BLaER1 (cell line): ENCODE results near the gene TYMP.
"Not testable (repeated sequence)": the region's sequence is repeated elsewhere in the genome, so short reads cannot be mapped to it uniquely, and the experiment has no call there.

Experiments
- H3K27ac ChIP-seq: shearing (Covaris generic); formaldehyde crosslinking; 2 replicates; pipeline ENCODE4 v1.8.1; 2022
- H3K27me3 ChIP-seq: shearing (Covaris generic); formaldehyde crosslinking; 2 replicates; pipeline ENCODE4 v1.8.1; 2022
- H3K36me3 ChIP-seq: shearing (Covaris generic); formaldehyde crosslinking; 2 replicates; pipeline ENCODE4 v1.8.1; 2022
- H3K4me1 ChIP-seq: shearing (Covaris generic); formaldehyde crosslinking; 2 replicates; pipeline ENCODE4 v1.8.1; 2022
- H3K4me2 ChIP-seq: shearing (Covaris generic); formaldehyde crosslinking; 2 replicates; pipeline ENCODE4 v1.8.1; 2022
- H3K4me3 ChIP-seq: shearing (Covaris generic); formaldehyde crosslinking; 2 replicates; pipeline ENCODE4 v1.8.1; 2022
- H3K9ac ChIP-seq: shearing (Covaris generic); formaldehyde crosslinking; 2 replicates; pipeline ENCODE4 v1.8.1; 2022
- H3K9me3 ChIP-seq: shearing (Covaris generic); formaldehyde crosslinking; 2 replicates; pipeline ENCODE4 v1.8.1; 2022
- H4K20me1 ChIP-seq: shearing (Covaris generic); formaldehyde crosslinking; 2 replicates; pipeline ENCODE4 v1.8.1; 2022
- Cebpa-rat ChIP-seq: shearing (Covaris generic); IDR thresholded peaks from 2 replicates; pipeline ENCODE4 v1.8.1; 2022

The TYMP gene

DNA sequence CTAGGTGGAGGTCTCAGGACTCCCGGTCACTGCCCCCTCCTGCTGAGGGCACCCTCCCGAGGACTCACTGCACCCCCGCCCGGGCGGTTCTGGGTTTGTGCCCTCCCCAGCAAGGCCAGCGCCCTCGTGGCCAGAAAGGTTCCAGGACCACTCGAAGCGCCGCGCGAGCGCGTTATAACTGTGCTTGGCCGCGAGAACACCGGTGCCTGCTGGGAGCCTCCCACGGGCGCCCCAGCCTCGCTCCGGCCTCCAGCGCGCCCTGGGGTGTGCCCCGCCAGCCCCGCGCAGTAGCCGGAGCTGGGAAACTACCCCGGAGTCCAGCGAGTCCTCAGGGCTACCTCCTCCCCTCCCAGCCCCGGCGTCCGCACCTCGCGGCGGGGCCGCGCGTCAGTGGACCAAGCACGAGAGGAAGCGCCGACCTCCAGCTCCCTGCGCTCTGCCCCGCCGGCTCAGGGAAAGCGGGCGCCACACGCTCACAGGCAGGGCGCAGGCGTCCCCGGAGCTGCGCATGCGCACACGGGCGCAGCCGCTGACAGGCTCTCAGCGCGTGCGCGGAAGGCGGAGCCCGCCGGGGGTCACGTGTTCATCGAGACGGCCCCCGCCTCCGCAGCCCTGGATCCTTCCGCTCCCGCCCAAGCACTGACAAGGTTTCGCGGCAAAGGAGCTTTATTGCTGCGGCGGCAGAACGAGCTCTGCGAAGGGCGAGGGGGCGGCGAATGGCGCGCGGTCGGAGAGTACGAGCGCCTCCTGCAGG is 4.5 kb downstream of the TYMP start, which contains the start of gene SCO2:
Gene SCO2 (minus strand): TSS at position 495 of the 754 bp plus-strand sequence. CDS start 1,187 bp downstream, outside the sequence.
- H3K4me1 ChIP-seq: peaks cover 44% of the 10 kb centered on the region
- TF ChIP-seq Cebpa-rat: no peak
- H4K20me1 ChIP-seq: peaks cover 42% of the 10 kb centered on the region
- peak within 1 kb of the TSS; percentile 94 for H3K27ac ChIP-seq
- H3K4me2 ChIP-seq: peak within 1 kb of the TSS; percentile 94
- peak within 1 kb of the TSS; percentile 80 for H3K4me3 ChIP-seq
- H3K36me3 ChIP-seq: peaks cover 39% of the 10 kb centered on the region
- H3K9ac ChIP-seq: peak within 1 kb of the TSS; percentile 88
- peaks cover 11% of the 10 kb centered on the region for H3K9me3 ChIP-seq
- peaks cover 25% of the 10 kb centered on the region for H3K27me3 ChIP-seq

DNA sequence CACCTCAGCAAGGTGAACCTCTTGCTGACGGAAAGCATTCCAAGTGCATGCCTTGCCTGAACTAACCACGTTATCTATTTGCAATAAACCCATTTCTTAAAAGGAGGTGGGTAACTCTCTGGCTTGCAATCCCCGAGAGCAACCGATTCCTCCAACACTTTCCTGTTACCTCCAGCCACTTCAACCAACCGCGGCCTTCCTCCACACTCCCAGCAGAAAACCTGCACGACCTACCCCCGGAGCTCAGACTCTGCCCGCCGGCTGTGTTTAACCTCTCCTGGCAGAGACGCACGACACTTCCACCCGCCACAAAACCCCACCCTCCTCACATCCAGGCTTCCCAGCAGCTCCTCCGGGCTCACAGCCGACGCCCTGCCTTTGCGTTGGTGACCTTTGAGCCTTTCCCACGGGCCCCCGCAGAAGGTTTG is 5.1 kb downstream of the TYMP start:
- H3K36me3 ChIP-seq: peaks cover 45% of the 10 kb centered on the region
- peak overlapping the region; percentile 94 for H3K27ac ChIP-seq
- H3K9ac ChIP-seq: peak overlapping the region; percentile 88
- H4K20me1 ChIP-seq: peaks cover 36% of the 10 kb centered on the region
- peak overlapping the region; percentile 94 for H3K4me2 ChIP-seq
- H3K4me3 ChIP-seq: peak overlapping the region; percentile 80
- peaks cover 19% of the 10 kb centered on the region for H3K27me3 ChIP-seq
- TF ChIP-seq Cebpa-rat: no peak
- H3K4me1 ChIP-seq: peaks cover 38% of the 10 kb centered on the region
- peaks cover 5% of the 10 kb centered on the region for H3K9me3 ChIP-seq

DNA sequence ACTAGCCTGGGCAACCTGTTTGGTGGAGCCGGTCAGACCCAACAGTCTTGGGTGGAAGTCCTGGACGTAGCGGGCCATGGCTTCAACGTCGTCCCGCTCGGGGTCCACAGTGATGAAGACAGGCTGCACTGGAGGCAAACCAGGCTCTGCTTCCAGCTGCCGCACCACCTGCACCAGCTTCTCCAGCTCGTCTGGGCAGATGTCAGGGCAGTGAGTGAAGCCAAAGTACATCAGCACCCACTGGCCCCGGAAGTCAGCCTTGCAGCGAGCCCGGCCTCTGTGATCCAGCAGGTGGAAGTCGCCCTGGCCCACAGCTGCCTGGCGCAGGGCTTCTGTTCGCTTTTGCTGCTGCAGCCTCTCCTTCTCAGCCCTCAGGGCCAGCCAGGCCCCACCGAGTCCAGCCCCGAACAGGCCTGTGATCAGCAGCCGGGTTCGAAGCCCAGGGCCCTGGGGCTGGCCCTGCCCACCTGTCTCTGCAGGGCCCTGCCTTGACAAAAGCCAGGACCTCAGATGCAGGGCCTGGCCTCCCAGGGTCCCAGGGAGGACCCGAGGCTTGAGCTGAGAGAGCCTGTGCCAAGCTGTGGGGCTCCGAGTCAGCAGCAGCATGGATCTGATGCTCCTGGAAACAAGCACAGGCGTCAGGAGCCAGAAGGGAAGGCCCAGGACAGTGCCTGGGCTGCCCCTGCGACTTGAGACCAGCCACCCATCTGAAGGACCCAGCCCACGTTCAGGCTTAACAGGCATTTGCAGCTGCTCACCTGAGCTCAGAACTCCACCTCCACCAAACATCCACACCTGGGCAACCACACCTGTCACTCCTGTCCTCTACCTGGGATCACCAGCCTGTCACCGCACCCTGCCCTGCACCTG is 5.8 kb downstream of the TYMP start:
- TF ChIP-seq Cebpa-rat: no peak
- H3K27ac ChIP-seq: no peak overlapping the region
- H4K20me1 ChIP-seq: peaks cover 35% of the 10 kb centered on the region
- H3K4me3 ChIP-seq: peak overlapping the region; percentile 80
- H3K9me3 ChIP-seq: no peaks in the 10 kb centered on the region
- peak overlapping the region; percentile 88 for H3K9ac ChIP-seq
- peaks cover 13% of the 10 kb centered on the region for H3K27me3 ChIP-seq
- H3K36me3 ChIP-seq: peaks cover 52% of the 10 kb centered on the region
- H3K4me2 ChIP-seq: peak overlapping the region; percentile 94
- peaks cover 36% of the 10 kb centered on the region for H3K4me1 ChIP-seq

DNA sequence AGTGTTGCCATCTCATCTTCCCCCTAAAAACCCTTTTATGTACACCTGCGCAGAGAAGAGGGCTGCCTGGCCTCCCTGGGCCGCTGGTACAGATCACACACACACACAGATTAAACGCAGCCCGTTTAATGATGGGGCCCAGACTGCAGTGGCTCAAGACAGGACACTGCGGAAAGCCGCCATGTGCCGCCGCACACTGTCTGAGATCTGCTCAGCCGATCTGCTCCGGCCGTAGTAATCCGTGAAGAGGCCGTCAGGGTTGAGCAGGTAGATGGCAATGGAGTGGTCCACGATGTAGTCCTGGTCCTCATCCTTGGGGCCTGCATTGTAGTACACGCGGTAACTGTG is 6.4 kb downstream of the TYMP start:
- Histone ChIP-seq H3K4me1 (peaks cover 30% of the 10 kb centered on the region), H3K4me3 (no peak overlapping the region), H4K20me1 (peaks cover 33% of the 10 kb centered on the region), H3K27ac (no peak overlapping the region), H3K27me3 (peaks cover 7% of the 10 kb centered on the region; the same call in 1 of the 2 replicates), H3K4me2 (no peak overlapping the region), H3K9me3 (no peaks in the 10 kb centered on the region), H3K36me3 (peaks cover 58% of the 10 kb centered on the region), H3K9ac (no peak overlapping the region)
- no peak for TF ChIP-seq Cebpa-rat

DNA sequence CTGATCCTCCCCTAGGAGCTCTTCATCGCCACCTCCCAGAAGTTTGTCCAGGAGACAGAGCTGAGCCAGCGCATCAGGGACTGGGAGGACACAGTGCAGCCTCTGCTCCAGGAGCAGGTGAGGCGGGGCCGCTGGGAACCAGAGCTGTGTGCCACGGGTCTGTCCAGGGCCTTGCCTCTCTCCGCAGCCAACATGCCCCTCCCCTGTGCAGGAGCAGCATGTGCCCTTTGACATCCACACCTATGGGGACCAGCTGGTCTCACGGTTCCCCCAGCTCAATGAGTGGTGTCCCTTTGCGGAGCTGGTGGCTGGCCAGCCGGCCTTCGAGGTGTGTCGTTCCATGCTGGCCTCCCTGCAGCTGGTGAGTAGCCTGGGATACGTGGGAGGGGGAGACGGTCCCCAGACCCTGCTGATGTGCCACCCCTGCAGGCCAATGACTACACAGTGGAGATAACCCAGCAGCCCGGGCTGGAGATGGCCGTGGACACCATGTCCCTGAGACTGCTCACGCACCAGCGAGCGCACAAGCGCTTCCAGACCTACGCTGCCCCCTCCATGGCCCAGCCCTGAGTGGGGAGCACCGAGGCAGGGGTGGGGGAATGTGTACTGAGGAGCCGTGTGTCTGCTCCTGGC is 6.9 kb downstream of the TYMP start:
- H3K4me2 ChIP-seq: no peak overlapping the region
- H3K27ac ChIP-seq: no peak overlapping the region
- H3K36me3 ChIP-seq: peaks cover 63% of the 10 kb centered on the region
- H3K9ac ChIP-seq: no peak overlapping the region
- H3K27me3 ChIP-seq: peaks cover 2% of the 10 kb centered on the region; the same call in 1 of the 2 replicates
- H3K4me1 ChIP-seq: peaks cover 27% of the 10 kb centered on the region
- peaks cover 38% of the 10 kb centered on the region for H4K20me1 ChIP-seq
- TF ChIP-seq Cebpa-rat: no peak
- H3K4me3 ChIP-seq: no peak overlapping the region
- H3K9me3 ChIP-seq: no peaks in the 10 kb centered on the region

DNA sequence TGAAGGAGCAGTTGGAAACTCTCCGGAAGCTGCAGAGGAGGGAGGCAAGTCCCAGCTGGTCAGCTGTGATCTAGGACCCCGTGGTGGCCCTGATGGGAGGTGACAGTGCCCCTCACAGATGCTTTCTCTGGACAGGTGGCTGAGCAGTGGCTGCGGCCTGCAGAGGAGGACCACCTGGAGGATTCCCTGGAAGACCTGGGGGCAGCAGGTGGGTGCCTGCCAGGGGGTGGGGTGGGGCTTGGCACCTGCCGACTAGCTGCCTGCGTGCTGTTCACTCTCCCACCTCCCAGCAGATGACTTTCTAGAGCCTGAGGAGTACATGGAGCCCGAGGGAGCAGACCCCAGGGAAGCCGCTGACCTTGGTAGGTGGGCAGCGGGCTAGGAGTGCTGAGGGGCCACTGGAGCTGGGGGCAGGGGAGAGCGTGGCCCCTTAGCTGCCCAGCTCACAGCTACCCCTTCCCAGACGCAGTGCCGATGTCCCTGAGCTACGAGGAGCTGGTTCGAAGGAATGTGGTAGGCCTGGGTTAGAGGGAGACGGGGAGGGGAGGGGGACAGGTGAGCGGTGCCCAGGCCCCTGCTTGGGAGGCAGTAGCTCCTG is 7.5 kb downstream of the TYMP start:
- H3K36me3 ChIP-seq: peaks cover 69% of the 10 kb centered on the region
- peaks cover 23% of the 10 kb centered on the region for H3K4me1 ChIP-seq
- no peak overlapping the region for H3K4me3 ChIP-seq
- H4K20me1 ChIP-seq: peaks cover 44% of the 10 kb centered on the region
- H3K27ac ChIP-seq: no peak overlapping the region
- no peaks in the 10 kb centered on the region for H3K9me3 ChIP-seq
- no peak overlapping the region for H3K9ac ChIP-seq
- TF ChIP-seq Cebpa-rat: no peak
- no peak overlapping the region for H3K4me2 ChIP-seq
- H3K27me3 ChIP-seq: no peaks in the 10 kb centered on the region

DNA sequence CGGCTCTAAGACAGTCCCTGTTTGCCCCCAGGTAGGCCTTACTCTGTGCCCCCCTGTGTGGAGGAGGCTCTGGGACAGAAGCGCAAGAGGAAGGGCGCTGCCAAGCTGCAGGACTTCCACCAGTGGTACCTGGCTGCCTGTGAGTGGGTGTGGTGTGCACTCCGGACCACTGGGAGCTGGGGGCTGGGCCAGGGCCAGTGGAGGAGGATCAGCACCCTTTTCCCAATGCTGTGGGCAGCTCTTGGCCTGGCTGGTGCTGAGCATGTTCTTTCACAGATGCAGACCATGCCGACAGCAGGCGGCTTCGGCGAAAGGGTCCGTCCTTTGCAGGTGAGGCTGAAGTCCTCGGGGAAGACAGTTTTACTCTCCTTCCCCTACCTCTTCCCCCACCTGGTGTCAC is 8.1 kb downstream of the TYMP start:
- TF ChIP-seq Cebpa-rat: no peak
- peaks cover 50% of the 10 kb centered on the region for H4K20me1 ChIP-seq
- no peaks in the 10 kb centered on the region for H3K9me3 ChIP-seq
- H3K4me1 ChIP-seq: peaks cover 23% of the 10 kb centered on the region
- H3K27ac ChIP-seq: no peak overlapping the region
- no peaks in the 10 kb centered on the region for H3K27me3 ChIP-seq
- H3K36me3 ChIP-seq: peaks cover 75% of the 10 kb centered on the region
- no peak overlapping the region for H3K9ac ChIP-seq
- no peak overlapping the region for H3K4me2 ChIP-seq
- no peak overlapping the region for H3K4me3 ChIP-seq

DNA sequence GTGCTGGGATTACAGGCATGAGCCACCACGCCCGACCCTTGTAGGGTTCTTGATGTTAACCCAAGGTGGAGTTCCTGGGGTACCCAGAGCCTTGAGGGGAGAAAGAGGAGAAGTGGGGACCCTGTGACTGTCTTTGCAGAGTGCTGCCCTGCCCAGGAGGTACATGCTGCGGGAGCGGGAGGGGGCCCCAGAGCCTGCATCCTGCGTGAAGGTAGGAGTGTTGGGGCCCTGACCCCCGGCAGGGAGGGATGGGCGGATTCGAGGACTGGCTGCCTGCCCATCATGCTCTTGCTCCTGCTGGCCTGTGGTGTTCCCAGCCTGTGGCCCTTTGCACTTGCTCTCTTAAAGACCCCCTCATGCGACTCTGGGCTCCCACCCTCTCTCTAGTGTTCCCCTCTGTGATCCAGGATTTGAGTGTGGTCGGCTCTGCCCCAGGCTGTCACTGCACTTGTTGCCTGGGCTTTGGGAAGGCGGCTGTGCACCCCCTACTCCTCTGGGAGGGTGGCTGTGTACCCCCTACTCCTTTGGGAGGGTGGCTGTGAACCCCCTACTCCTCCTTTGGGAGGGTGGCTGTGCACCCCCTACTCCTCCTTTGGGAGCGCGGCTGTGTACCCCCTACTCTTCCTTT is 8.9 kb downstream of the TYMP start:
- H4K20me1 ChIP-seq: peaks cover 57% of the 10 kb centered on the region
- H3K4me1 ChIP-seq: peaks cover 27% of the 10 kb centered on the region
- no peak for TF ChIP-seq Cebpa-rat
- H3K9me3 ChIP-seq: no peaks in the 10 kb centered on the region
- no peak overlapping the region for H3K4me3 ChIP-seq
- H3K27me3 ChIP-seq: no peaks in the 10 kb centered on the region
- no peak overlapping the region for H3K4me2 ChIP-seq
- no peak overlapping the region for H3K27ac ChIP-seq
- H3K9ac ChIP-seq: no peak overlapping the region
- H3K36me3 ChIP-seq: peaks cover 83% of the 10 kb centered on the region

DNA sequence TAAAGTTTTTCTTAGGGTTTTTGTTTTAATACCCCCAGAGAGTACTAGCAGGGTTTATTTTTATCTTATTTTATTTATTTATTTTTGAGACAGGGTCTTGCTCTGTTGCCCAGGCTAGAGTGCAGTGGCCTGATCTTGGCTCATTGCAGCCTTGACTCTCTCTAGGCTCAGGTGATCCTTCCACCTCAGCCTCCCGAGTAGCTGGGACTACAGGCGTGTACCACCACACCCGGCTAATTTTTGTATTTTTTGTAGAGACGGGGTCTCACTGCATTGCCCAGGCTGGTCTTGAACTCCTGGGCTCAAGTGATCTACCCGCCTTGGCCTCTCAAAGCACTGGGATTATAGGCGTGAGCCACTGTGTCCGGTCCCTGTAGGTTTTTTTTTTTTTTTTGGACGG is 9.6 kb downstream of the TYMP start:
- Histone ChIP-seq H3K4me1 (peaks cover 29% of the 10 kb centered on the region), H4K20me1 (peaks cover 62% of the 10 kb centered on the region), H3K36me3 (peaks cover 87% of the 10 kb centered on the region)
- not testable (repeated sequence) for H3K4me3 ChIP-seq, H3K27ac ChIP-seq, H3K27me3 ChIP-seq, H3K9ac ChIP-seq, H3K4me2 ChIP-seq, H3K9me3 ChIP-seq
